ENCODE results near the gene WAC. TPM values are rescaled to one million over a fixed set of nuclear protein-coding genes. Genes with fewer than 3 reads are reported as not detected.
"Not testable (repeated sequence)": the region's sequence is repeated elsewhere in the genome, so short reads cannot be mapped to it uniquely, and the experiment has no call there.

Gene WAC
- total RNA-seq, 4 donors from 2014 or later = 107 to 117 (median 113) TPM

DNA sequence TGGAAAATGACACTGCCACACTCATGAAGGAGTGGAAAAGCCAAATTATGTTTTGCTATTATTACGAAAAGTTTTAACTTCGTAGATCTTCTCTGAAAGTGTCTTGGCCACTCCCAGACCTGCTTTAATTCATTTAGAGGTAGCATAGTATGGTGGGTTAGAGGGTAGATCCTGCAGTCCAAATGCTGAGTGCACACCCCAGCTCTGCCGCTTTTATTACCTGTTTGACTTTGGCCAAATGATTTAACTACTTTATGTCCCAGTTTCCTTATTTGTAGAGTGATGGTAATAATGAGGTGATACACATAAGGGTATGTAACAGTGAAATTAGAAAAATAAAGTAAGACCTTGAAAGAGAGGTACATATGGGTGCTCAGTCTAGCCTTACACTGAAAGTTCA is 23.6 kb upstream of the WAC start:
- DNase-seq (ENCODE audit: low spot score) = no peak
- TF ChIP-seq, protein P1, sequence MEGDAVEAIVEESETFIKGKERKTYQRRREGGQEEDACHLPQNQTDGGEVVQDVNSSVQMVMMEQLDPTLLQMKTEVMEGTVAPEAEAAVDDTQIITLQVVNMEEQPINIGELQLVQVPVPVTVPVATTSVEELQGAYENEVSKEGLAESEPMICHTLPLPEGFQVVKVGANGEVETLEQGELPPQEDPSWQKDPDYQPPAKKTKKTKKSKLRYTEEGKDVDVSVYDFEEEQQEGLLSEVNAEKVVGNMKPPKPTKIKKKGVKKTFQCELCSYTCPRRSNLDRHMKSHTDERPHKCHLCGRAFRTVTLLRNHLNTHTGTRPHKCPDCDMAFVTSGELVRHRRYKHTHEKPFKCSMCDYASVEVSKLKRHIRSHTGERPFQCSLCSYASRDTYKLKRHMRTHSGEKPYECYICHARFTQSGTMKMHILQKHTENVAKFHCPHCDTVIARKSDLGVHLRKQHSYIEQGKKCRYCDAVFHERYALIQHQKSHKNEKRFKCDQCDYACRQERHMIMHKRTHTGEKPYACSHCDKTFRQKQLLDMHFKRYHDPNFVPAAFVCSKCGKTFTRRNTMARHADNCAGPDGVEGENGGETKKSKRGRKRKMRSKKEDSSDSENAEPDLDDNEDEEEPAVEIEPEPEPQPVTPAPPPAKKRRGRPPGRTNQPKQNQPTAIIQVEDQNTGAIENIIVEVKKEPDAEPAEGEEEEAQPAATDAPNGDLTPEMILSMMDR (IDR thresholded peaks at IDR 0.05) = no peak
- no peak for ATAC-seq (ENCODE audit: low FRiP score)

DNA sequence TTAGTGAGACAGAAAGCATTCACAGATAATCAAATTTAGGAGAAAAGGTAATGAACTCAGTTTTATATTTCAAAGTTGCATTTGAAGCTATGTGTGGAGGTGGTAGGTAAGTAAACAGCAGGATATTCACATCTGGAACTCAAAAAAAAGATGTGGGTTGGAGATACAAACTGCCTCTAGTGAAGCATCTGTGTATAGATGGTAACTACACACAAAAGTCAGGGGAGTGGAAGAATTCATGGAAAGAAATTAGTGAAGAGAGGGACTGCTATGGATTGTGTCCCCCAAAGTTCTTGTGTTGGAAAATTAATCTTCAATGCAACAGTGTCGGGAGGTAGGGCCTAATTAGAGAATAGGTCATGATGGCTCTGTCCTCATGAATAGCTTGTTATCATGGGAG is 18.3 kb upstream of the WAC start:
- no peak for DNase-seq (ENCODE audit: low spot score)
- ATAC-seq (ENCODE audit: low FRiP score) = no peak
- TF ChIP-seq, protein P1 (IDR thresholded peaks at IDR 0.05) = no peak

DNA sequence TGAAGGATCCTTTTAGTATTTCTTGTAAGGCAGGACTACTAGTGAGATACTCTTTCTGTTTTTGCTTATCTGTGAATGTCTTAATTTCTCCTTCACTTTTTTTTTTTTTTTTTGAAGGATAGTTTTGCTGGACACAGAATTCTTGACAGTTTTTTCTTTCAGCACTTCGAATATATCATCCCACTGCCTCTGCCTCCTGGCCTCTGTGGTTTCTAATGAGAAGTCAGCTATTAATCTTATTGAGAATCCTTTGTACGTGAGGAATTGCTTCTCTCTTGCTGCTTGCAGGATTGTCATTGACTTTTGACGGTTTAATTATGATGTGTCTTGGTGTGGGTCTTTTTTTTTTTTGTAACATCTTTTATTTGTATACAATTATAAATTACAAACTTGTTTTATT is 12.6 kb upstream of the WAC start:
- no peak for ATAC-seq (ENCODE audit: low FRiP score)
- DNase-seq (ENCODE audit: low spot score) = no peak
- TF ChIP-seq, protein P1 (IDR thresholded peaks at IDR 0.05) = no peak

DNA sequence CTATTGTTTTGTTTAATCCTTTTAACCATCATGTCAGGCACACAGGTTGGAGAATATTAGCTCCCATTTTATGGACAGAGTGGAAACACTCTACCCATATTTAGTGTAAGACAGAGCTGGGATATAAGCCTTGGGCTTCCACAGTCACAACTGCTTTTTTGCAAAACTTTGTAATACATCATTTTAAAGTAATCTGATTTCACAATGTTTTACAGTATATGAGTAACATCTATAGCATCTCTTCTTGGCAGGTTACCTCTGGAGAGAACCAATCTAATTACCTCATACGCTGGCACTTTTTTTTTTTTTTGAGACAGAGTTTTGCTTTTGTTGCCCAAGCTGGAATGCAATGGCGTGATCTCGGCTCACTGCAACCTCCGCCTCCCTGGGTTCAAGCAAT is 12.1 kb upstream of the WAC start:
- ATAC-seq (ENCODE audit: low FRiP score); DNase-seq (ENCODE audit: low spot score): not testable (repeated sequence)

DNA sequence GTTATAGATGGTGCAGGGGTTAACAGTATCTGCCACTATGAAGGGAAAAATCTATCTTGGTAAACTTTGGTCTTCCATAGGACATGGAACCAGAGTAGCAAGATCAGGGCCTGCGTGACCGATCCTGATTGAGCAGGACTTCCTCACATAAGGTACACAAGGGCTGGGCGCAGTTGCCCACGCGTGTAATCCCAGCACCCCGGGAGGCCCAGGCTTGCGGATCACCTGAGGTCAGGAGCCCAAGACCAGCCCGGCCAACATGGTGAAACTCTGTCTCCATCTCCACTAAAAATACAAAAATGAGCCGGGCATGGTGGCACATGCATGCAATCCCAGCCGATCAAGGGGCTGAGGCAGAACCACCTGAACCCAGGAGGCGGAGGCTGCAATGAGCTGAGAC is 11.0 kb upstream of the WAC start:
- not testable (repeated sequence) for ATAC-seq (ENCODE audit: low FRiP score); DNase-seq (ENCODE audit: low spot score)

DNA sequence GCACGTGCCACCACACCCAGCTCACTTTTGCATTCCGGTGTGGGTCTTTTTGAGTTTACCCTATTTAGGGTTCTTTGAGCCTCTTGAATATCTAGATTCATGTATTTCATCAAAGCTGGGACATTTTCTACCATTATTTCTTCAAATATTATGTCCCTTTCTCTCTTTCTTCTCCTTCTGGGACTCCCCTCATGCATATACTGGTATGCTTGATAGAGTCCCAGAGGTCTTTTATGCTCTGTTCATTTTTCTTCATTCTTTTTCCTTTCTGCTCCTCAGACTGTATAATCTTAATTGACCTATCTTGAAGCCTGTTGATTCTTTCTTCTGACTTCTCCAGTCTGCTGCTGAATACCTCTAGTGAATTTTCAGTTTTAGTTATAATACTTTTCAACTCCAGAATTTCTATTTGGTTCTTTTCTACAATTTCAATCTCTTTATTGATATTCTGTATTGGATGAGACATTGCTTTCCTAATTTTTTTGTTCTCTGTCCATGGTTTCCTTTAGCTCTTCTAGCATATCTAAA is 9.1 kb upstream of the WAC start:
- no peak for DNase-seq (ENCODE audit: low spot score)
- TF ChIP-seq, protein P1 (IDR thresholded peaks at IDR 0.05) = no peak
- ATAC-seq (ENCODE audit: low FRiP score) = no peak

DNA sequence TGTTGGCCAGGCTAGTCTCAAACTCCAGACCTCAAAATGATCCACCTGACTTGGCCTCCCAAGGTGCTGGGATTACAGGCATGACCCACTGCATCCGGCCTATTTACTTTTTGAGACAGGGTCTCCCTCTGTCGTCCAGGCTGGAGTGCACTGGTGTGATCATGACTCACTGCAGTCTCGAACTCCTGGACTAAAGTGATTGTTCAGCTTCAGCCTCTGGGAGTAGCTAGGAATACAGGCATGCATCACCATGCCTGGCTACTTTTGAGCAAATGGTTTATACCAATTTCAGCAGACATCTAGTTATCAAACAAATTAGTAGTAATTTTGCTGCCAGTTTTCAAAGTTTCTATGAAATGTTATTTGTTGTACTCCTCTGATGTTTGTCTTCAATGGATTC is 2.2 kb upstream of the WAC start:
- ATAC-seq (ENCODE audit: low FRiP score) (no peak), DNase-seq (ENCODE audit: low spot score) (no peak)
- TF ChIP-seq, protein P1 (IDR thresholded peaks at IDR 0.05) = no peak

DNA sequence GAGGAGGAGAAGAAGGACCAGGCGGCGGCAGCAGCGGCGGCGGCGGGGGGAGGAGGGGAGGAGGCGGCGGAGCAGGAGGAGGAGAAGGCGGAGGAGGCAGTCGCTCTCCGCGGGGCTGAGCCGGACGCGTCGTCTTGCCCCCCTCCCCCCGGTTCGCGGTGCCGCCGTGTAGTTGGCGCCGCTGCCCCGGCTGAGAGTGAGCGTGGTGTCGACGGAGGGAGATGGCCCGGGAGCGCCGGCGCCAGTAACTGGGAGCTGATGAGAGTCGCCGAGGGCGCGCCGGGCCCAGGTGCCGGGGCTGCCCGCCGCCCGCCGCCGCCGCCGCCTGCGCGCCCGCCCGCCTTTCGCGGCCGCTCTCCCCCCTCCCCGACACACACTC is 257 bp downstream of the WAC start:
- ATAC-seq (ENCODE audit: low FRiP score) = no peak
- TF ChIP-seq, protein P1 (IDR thresholded peaks at IDR 0.05) = no peak
- DNase-seq (ENCODE audit: low spot score) = no peak
